Neural cell (in vitro differentiated cells): Measurements from ENCODE around the gene LRBA.

Experiments
- EP300 ChIP-seq: fragments of 450-650 bp; conservative IDR thresholded peaks from 2 replicates; pipeline ENCODE4 v1.6.1; 2014; ENCODE audit warnings: antibody characterized with exemption, mild to moderate bottlenecking, moderate library complexity; ENCODE audit not compliant: poor library complexity, severe bottlenecking
- MXI1 ChIP-seq: fragments of 450-650 bp; conservative IDR thresholded peaks from 2 replicates; pipeline ENCODE4 v1.6.1; 2014; ENCODE audit warnings: antibody characterized with exemption, mild to moderate bottlenecking; ENCODE audit not compliant: poor library complexity, severe bottlenecking
- POLR2AphosphoS5 ChIP-seq: IDR thresholded peaks from 2 replicates; pipeline ENCODE4 v1.6.1; 2012
- SMC3 ChIP-seq: fragments of 450-650 bp; conservative IDR thresholded peaks from 2 replicates; pipeline ENCODE4 v1.6.1; 2014; ENCODE audit warnings: antibody characterized with exemption, mild to moderate bottlenecking, moderate library complexity; ENCODE audit not compliant: poor library complexity
- TAF1 ChIP-seq: IDR thresholded peaks from 2 replicates; pipeline ENCODE4 v1.6.1; 2012; ENCODE audit warnings: low read depth
- TF ChIP-seq, protein P1 (sequence below): fragments of 450-650 bp; IDR thresholded peaks from 2 replicates; pipeline ENCODE4 v1.5.1; 2014; ENCODE audit warnings: antibody characterized with exemption, mild to moderate bottlenecking, moderate library complexity; ENCODE audit not compliant: poor library complexity, severe bottlenecking

DNA sequence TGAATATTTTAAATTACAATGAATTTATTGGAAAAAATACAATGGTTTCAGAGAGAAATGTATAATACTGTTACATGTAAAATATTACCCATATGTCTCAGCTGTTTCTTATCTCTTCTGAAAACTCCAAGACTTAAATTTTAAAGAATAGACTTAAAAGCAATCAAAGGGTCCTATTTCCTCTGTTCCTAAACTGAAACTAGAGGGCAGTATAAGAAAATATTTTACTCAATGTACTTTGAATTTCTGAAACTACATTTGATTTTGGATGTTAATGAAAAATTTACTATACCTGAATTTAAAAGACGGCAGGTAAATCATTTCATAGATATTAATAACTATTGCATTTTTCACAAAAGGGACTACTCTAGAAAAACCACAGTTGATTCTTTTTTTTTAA is 200.2 kb downstream of the LRBA start:
- TF ChIP-seq, protein P1, sequence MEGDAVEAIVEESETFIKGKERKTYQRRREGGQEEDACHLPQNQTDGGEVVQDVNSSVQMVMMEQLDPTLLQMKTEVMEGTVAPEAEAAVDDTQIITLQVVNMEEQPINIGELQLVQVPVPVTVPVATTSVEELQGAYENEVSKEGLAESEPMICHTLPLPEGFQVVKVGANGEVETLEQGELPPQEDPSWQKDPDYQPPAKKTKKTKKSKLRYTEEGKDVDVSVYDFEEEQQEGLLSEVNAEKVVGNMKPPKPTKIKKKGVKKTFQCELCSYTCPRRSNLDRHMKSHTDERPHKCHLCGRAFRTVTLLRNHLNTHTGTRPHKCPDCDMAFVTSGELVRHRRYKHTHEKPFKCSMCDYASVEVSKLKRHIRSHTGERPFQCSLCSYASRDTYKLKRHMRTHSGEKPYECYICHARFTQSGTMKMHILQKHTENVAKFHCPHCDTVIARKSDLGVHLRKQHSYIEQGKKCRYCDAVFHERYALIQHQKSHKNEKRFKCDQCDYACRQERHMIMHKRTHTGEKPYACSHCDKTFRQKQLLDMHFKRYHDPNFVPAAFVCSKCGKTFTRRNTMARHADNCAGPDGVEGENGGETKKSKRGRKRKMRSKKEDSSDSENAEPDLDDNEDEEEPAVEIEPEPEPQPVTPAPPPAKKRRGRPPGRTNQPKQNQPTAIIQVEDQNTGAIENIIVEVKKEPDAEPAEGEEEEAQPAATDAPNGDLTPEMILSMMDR, result no peak
- TF ChIP-seq TAF1 (no peak), POLR2AphosphoS5 (no peak), SMC3 (no peak), EP300 (no peak), MXI1 (no peak)
